Liver (tissue), 9 donors: ENCODE results near the gene DHRS12. TPM values are rescaled to one million over a fixed set of nuclear protein-coding genes. Genes with fewer than 3 reads are reported as not detected.

Experiments used
- DNase-seq: peaks from one replicate; pipeline ENCODE4 v3.0.0-alpha.2; 2017; ENCODE audit warnings: low spot score
- H3K27ac ChIP-seq, 2 donors: one replicate each; pipeline ENCODE4 v1.7.0; 2013; ENCODE audit warnings: inconsistent platforms in 2 of 2, low read length in 2 of 2, control low read depth in 1 of 2, low read depth in 1 of 2, mild to moderate bottlenecking in 1 of 2
- H3K27me3 ChIP-seq, 4 donors: one replicate each; pipeline versions ENCODE4 v1.6.1 to v1.7.0; 2013; ENCODE audit warnings: low read length in 3 of 4, inconsistent platforms in 1 of 4, mild to moderate bottlenecking in 1 of 4, moderate library complexity in 1 of 4; ENCODE audit not compliant: control insufficient read depth in 4 of 4, insufficient read depth in 4 of 4
- H3K36me3 ChIP-seq, 4 donors: one replicate each; pipeline versions ENCODE4 v1.6.1 to v1.7.0; 2013; ENCODE audit warnings: low read length in 3 of 4, mild to moderate bottlenecking in 3 of 4, low read depth in 1 of 4, moderate library complexity in 1 of 4; ENCODE audit not compliant: control insufficient read depth in 4 of 4, insufficient read depth in 3 of 4
- H3K4me1 ChIP-seq, 4 donors: one replicate each; pipeline versions ENCODE4 v1.6.1 to v1.7.0; 2013; ENCODE audit warnings: low read length in 3 of 4, mild to moderate bottlenecking in 3 of 4, moderate library complexity in 1 of 4; ENCODE audit not compliant: control insufficient read depth in 4 of 4, insufficient read depth in 4 of 4
- H3K4me3 ChIP-seq, 3 donors: one replicate each; pipeline versions ENCODE4 v1.6.1 to v1.7.0; 2013; ENCODE audit warnings: low read length in 3 of 3, control low read depth in 1 of 3, low read depth in 1 of 3, mild to moderate bottlenecking in 1 of 3
- H3K9ac ChIP-seq, 2 donors: one replicate each; pipeline ENCODE4 v1.7.0; 2013; ENCODE audit warnings: low read length in 2 of 2, mild to moderate bottlenecking in 2 of 2, moderate library complexity in 2 of 2, control low read depth in 1 of 2, low read depth in 1 of 2
- H3K9me3 ChIP-seq, 4 donors: one replicate each; pipeline versions ENCODE4 v1.6.1 to v1.7.0; 2013; ENCODE audit warnings: low read length in 3 of 4; ENCODE audit not compliant: control insufficient read depth in 4 of 4
- CTCF ChIP-seq: fragments of 150-350 bp; IDR thresholded peaks from 2 replicates; pipeline ENCODE4 v1.5.1; 2017; ENCODE audit warnings: improper control_type of control experiment, low read depth, low read length; ENCODE audit not compliant: missing input control
- EGR1 ChIP-seq, 2 donors: IDR thresholded peaks; 2 replicates each; pipeline ENCODE4 v1.6.1; 2016 to 2018; ENCODE audit warnings: antibody characterized with exemption in 2 of 2, low read depth in 2 of 2
- FOXA2 ChIP-seq: IDR thresholded peaks from 2 replicates; pipeline ENCODE4 v1.6.1; 2016; ENCODE audit warnings: antibody characterized with exemption
- GABPA ChIP-seq, 2 donors: IDR thresholded peaks in 1 of 2; conservative IDR thresholded peaks in 1 of 2; 2 replicates each; pipeline ENCODE4 v1.6.1; 2016; ENCODE audit warnings: antibody characterized with exemption in 2 of 2, mild to moderate bottlenecking in 1 of 2, moderate library complexity in 1 of 2
- HNF4A ChIP-seq, 2 donors: conservative IDR thresholded peaks; 2 replicates each; pipeline ENCODE4 v1.6.1; 2016; ENCODE audit warnings: antibody characterized with exemption in 2 of 2, mild to moderate bottlenecking in 2 of 2
- HNF4G ChIP-seq: IDR thresholded peaks from 2 replicates; pipeline ENCODE4 v1.6.1; 2016; ENCODE audit warnings: antibody characterized with exemption
- JUND ChIP-seq, 2 donors: IDR thresholded peaks; 2 replicates each; pipeline ENCODE4 v1.6.1; 2016; ENCODE audit warnings: antibody characterized with exemption in 2 of 2
- MAX ChIP-seq: IDR thresholded peaks from 2 replicates; pipeline ENCODE4 v1.6.1; 2016; ENCODE audit warnings: antibody characterized with exemption
- NR2F2 ChIP-seq: IDR thresholded peaks from 2 replicates; pipeline ENCODE4 v1.6.1; 2016; ENCODE audit warnings: antibody characterized with exemption
- RAD21 ChIP-seq, 2 donors: IDR thresholded peaks; 2 replicates each; pipeline ENCODE4 v1.6.1; 2016; ENCODE audit warnings: antibody characterized with exemption in 2 of 2, mild to moderate bottlenecking in 2 of 2
- REST ChIP-seq: IDR thresholded peaks from 2 replicates; pipeline ENCODE4 v1.6.1; 2016; ENCODE audit warnings: antibody characterized with exemption, mild to moderate bottlenecking
- RXRA ChIP-seq, 2 donors: IDR thresholded peaks; 2 replicates each; pipeline ENCODE4 v1.6.1; 2017 to 2018; ENCODE audit warnings: antibody characterized with exemption in 2 of 2, mild to moderate bottlenecking in 1 of 2
- SP1 ChIP-seq: IDR thresholded peaks from 2 replicates; pipeline ENCODE4 v1.6.1; 2018; ENCODE audit warnings: antibody characterized with exemption, mild to moderate bottlenecking
- YY1 ChIP-seq: IDR thresholded peaks from 2 replicates; pipeline ENCODE4 v1.6.1; 2016; ENCODE audit warnings: antibody characterized with exemption, mild to moderate bottlenecking
- ZBTB33 ChIP-seq: IDR thresholded peaks from 2 replicates; pipeline ENCODE4 v1.6.1; 2016; ENCODE audit warnings: antibody characterized with exemption
- WGBS: extraction: QIAGEN DNeasy Blood & Tissue Kit; methylation state at CpG from one replicate; pipeline ENCODE4 v1.1.7; 2013; 5-methylcytosine and 5-hydroxymethylcytosine counted together
- polyA plus RNA-seq, 2 donors: library from polyadenylated mRNA; stranded (reverse) in 1 of 2; unstranded in 1 of 2; fragments of 200-250 nt in 1 of 2; fragments of >200 nt in 1 of 2; fragmentation: Nextera tagmentation in 1 of 2; extraction: Ambion mirVana in 1 of 2; gene quantifications; one replicate each; pipeline versions ENCODE4 v1.2.1 to v1.2.3, GENCODE V29; 2013 to 2015
- total RNA-seq, 2 donors: library from RNA; depleted of rRNA; stranded (reverse); fragments of >200 nt; gene quantifications; one replicate each; pipeline ENCODE4 v1.2.3, GENCODE V29; 2014
- donor health status: healthy.
- donor health status: healthy.
- donor health status: healthy.
- donor health status: healthy.
- donor health status: healthy.

Gene DHRS12
- total RNA-seq (1 to 10 TPM; 6.5 to 6.8 TPM), polyA plus RNA-seq (10 to 100 TPM; 11.8 to 15.5 TPM)

- TF ChIP-seq MAX, result peak; percentile 57
- TF ChIP-seq HNF4G, result peak; percentile 18
- peak; percentile 70 to 73 for TF ChIP-seq HNF4A (conservative IDR thresholded peaks at IDR 0.05)
- TF ChIP-seq GABPA (IDR thresholded peaks at IDR 0.05 in 1 of 2, conservative IDR thresholded peaks at IDR 0.05 in 1 of 2), result peak in 1 of 2 donors; percentile 72
- peak in 1 of 2 donors; percentile 43 for TF ChIP-seq JUND (IDR thresholded peaks at IDR 0.05)
- no peak for TF ChIP-seq FOXA2
- TF ChIP-seq YY1, result peak; percentile 19
- TF ChIP-seq ZBTB33, result no peak
- TF ChIP-seq RAD21 (IDR thresholded peaks at IDR 0.05), result peak; percentile 13 to 22
- TF ChIP-seq CTCF, result no peak
- TF ChIP-seq EGR1 (IDR thresholded peaks at IDR 0.05; ENCODE audit: low read depth in 2 of 2), result no peak
- TF ChIP-seq NR2F2, result no peak
- peak; percentile 50 for TF ChIP-seq REST
- TF ChIP-seq RXRA (IDR thresholded peaks at IDR 0.05), result peak; percentile 43 to 51
- peak; percentile 77 for TF ChIP-seq SP1
- Histone ChIP-seq H3K4me3 (peak within 1 kb of the TSS; percentile 59 to 89 (median 70)), H3K27me3 (no peaks in the 10 kb centered on the region), H3K9me3 (no peaks in the 10 kb centered on the region), H3K36me3 (no peaks in the 10 kb centered on the region), H3K27ac (peak within 1 kb of the TSS; percentile 99 to 100), H3K9ac (peak within 1 kb of the TSS; percentile 78 to 96), H3K4me1 (peaks cover 4 to 38% (median 22%) of the 10 kb centered on the region in 4 donors)
- DNase-seq, result peak; percentile 88
- under 1% methylated on average over 91 of the region's 91 CpGs for WGBS
Measured at GRCh38 chr13:51803422-51804294, at the start of gene DHRS12. DHRS12 (minus strand) TSS chr13:51804163; CDS start chr13:51799659, 4,504 bp downstream.
